ENCODE results near the gene PLCB4.
A peak's percentile ranks its signal among the peaks of the same experiment; 100 is the strongest.

The PLCB4 gene

DNA sequence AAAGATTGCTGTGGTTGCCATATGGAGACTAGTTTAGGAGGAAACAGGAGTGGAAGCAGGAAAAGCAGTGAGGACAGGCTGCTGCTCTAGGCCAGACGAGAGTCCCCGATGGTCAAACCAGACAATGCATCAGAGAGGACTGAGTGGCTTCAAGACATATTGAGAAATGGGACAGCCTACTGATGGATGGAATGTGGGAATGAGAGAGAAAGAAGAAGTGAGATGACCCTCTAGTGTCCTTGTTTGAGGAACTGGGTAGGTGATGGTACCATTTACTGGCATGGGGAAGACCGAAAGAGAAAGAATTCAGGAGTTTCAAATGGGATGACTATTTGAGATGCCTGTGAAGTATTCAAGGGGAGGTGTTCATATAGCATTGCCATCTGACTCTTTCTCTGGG is 333.7 kb downstream of the PLCB4 start:
- no peak for DNase-seq (ENCODE audit: low read depth)

GRCh38 chr20:9403448-9403847 is 334.6 kb downstream of the PLCB4 start:
- DNase-seq (ENCODE audit: low read depth), result no peak

GRCh38 chr20:9407805-9408421 is 339.0 kb downstream of the PLCB4 start:
- DNase-seq (ENCODE audit: low read depth), result peak; percentile 54

DNA sequence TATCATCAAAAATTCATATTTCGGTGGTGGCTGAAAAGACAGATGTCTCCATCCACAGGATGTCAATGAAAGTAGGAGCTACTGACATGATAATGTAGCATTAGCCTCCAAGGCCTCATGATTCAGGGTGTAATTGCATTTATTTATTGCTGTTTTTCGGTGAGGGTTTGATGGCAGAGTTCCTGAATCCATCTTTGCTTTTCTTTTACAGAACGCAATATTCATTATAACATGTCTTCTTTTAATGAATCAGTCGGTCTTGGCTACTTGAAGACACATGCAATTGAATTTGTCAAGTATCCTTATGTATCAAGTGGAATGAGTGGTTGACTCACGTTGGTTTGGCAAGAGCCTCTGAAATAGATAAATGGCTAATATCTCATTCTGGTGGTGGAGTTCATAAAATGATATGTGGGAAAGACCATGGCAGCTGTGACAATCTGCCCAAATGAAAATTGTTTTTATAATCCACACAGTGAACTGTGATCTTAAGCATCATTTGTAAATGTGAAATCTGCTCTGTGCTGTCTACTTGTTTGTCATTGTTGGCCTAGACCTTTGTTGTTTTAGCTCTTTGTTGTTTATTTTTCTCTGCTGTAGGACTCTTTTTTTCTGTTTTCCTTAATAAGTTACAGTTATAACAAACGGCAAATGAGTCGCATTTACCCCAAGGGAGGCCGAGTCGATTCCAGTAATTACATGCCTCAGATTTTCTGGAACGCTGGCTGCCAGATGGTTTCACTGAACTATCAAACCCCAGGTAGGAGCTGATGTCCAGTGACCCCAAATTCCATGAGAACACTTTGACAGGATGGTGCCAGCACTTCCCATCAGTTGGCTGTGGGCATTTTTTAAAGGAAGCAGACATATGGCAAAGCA is 339.8 kb downstream of the PLCB4 start:
- peak; percentile 52 for DNase-seq (ENCODE audit: low read depth)

GRCh38 chr20:9409352-9409751 is 340.5 kb downstream of the PLCB4 start:
- DNase-seq (ENCODE audit: low read depth), result no peak

- peak; percentile 82 for DNase-seq (ENCODE audit: low read depth)
These were observed 341.1 kb downstream of the PLCB4 start for GRCh38 chr20:9409981-9410380.

DNA sequence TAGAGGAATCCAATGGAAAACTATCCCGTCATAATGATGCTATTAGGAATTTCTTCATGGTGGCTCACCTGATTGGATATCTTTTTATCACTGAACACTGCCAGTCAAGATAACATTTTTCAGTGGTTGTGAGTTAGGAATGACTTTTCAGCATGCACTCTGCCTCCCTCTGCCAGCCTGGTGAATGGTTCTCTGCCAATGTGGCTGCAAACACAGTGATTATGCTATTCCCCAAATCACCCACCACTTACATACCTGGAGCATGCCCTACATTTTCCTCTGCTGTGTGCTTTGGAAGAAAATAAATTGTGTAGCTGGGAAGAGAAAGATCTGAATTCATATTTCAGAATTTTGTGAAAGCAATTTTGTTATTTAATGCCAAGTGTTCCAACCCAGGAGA is 342.9 kb downstream of the PLCB4 start:
- no peak for DNase-seq (ENCODE audit: low read depth)

DNA sequence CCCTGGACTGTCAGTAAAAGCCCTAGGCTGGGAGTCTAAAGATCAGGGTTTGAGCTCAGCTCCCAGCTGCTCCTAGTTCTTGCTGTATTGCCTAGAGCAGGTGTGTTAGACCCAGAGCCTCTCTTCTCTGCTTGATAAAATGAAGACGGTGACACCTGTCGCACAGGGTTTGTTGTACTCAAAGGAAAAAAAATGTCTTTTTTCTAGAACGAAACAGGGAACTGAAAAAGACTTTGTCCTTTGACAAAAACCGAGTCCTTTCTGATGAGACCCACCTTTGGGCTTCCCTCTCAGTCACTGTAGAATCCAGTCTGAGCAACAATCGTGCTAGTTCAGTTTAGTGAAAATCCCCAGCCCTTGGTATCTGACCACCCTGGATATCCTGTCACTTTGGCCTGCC is 343.4 kb downstream of the PLCB4 start:
- no peak for DNase-seq (ENCODE audit: low read depth)

GRCh38 chr20:9413001-9413400 is 344.1 kb downstream of the PLCB4 start:
- no peak for DNase-seq (ENCODE audit: low read depth)

DNA sequence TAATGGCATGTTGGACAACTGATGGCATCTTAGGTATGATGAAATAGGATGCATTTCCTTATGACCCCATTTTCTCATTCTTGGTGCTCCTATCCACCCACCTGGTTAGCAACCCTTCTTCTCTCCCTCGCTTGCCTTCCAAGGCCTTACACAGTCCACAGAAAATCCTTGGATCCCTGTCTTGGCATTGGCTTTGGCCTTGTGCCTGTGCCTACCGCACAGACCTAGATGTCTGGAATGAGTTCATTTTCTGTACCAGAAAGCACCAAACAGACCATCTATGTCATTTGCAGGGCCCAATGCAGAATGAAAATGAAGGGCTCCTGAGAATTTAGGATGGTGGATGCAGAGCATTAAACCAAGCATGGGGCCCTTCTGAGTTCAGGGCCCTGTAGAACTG is 346.5 kb downstream of the PLCB4 start:
- DNase-seq (ENCODE audit: low read depth), result no peak

DNA sequence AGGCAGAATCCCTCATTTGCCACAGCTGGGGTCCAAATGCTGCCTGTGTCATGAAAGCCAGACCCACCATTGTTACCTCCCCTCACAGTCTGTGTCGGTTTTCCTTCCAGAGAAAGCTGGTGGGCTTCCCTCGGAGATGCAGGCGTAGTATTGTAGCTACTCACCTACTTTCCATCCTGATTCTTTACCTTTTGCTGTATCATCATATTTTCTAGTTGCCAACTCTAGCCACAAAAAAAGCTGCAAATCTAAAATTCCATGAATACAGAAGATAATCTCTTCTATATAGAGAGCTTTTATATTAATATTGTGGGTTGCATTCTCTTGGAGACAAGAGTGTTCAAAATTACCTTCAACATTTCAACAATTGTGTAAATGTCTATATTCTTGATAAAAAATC is 347.5 kb downstream of the PLCB4 start:
- DNase-seq (ENCODE audit: low read depth), result no peak

- DNase-seq (ENCODE audit: low read depth), result no peak
These were observed 348.8 kb downstream of the PLCB4 start for GRCh38 chr20:9417665-9418064.

GRCh38 chr20:9422321-9423057 is 353.6 kb downstream of the PLCB4 start:
- DNase-seq (ENCODE audit: low read depth), result peak; percentile 56

GRCh38 chr20:9424551-9424950 is 355.7 kb downstream of the PLCB4 start:
- DNase-seq (ENCODE audit: low read depth), result no peak

- DNase-seq (ENCODE audit: low read depth), result no peak
These were observed 358.8 kb downstream of the PLCB4 start for GRCh38 chr20:9427430-9428291.

DNA sequence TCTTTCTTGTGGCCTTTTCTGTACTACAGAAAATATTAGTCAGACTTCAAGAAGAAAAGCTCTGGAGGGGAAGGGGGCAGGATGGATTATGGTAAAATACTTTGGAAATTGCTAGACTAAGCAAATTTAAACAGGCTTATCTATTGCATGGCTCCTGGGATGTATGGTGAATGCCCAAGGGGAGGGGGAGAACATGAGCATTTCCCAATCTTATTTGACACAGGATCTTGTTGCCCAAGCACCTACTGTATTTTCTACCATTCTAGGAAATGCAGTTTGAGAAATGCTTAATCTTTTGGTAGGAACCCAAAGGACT is 359.4 kb downstream of the PLCB4 start:
- no peak for DNase-seq (ENCODE audit: low read depth)

- no peak for DNase-seq (ENCODE audit: low read depth)
These were observed 370.9 kb downstream of the PLCB4 start for GRCh38 chr20:9439806-9440205.

- DNase-seq (ENCODE audit: low read depth), result no peak
These were observed 372.0 kb downstream of the PLCB4 start for GRCh38 chr20:9440892-9441291.

DNA sequence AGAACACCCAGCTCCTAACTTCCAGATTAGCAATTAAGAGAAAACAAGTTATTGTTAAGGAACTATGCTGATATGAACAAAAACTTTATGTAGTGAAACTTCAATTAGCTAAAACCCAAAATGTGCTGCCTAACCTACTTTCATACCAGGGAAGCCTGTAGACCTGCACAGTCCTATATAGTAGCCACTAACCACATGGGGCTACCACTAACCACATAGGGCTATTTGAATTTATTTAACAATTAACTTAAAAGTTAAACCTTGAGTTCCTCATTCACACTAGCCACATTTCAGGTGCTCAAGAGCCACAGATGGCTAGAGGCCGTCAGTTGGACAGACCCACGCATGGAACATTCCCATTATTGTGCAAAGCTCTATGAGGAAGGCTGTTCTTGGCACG is 373.1 kb downstream of the PLCB4 start:
- no peak for DNase-seq (ENCODE audit: low read depth)

DNA sequence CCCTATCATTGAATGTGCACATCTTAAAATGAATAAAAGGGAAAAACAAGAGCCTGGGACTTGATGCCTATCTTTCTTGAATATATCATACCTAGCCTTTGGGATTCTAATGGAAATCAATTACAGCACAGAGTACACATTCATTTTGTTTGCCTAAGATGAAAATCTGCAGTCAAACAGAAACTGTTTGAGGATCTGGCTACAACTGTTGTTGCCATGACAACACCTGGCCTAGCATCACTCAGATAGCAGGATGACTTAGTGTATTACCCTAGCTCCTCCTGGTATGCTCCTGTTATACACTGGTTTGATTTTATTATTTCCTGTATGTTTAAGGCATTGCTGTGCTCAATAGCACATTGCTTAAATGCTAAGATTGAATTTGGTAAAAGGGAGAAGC is 374.0 kb downstream of the PLCB4 start:
- DNase-seq (ENCODE audit: low read depth), result no peak

DNA sequence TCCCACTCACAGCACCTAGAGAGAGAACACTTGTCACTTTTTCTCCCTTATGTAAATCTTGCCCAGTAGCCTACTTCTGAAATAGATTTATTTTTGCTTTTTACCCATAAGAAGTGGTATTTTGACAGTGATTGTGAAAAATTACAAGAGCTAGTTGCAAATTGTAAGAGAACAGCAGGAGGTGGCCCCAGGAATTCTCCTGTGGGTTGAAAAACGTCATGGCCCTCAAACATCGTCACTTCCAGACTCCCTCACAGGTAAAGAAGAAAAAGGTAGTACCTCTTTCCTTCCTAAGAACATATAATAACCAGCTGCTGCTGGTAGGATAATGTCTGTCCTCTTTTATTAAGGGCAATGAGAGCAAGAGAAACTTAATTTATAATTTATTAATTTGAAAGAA is 376.0 kb downstream of the PLCB4 start:
- no peak for DNase-seq (ENCODE audit: low read depth)

DNA sequence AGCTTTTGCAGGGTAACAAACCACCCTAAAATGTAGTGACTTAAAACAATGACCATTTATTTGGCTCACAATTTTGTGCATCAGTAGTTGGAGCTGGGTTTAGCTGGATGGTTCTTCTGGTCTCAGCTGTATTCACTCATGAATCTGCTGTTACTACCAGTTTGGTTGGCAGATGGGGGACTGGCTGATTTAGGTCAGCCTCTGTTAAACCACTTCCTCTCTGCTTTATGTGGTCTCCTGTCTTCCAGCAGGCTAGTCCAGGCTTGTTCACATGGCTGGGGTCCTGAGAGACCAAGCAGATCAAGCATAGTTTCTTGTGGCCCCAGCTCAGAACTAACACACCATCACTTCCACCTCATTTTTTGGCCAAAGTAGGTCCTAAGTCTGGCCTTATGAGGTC is 378.3 kb downstream of the PLCB4 start:
- no peak for DNase-seq (ENCODE audit: low read depth)

Measured in stromal cell of bone marrow (primary cell).